ENCODE results near the gene OGDH.

GRCh38 chr7:44636926-44637325, 30.5 kb downstream of the OGDH start:
- TF ChIP-seq CTCF (conservative IDR thresholded peaks at IDR 0.05; ENCODE audit: low read depth in 2 of 2) (no peak), NANOG (IDR thresholded peaks at IDR 0.05; ENCODE audit: borderline replicate concordance) (no peak), EZH2 (IDR thresholded peaks at IDR 0.05; ENCODE audit: low read depth, unreplicated experiment) (no peak), POLR2AphosphoS5 (IDR thresholded peaks at IDR 0.05; ENCODE audit: low read depth) (no peak), REST (IDR thresholded peaks at IDR 0.05; ENCODE audit: unreplicated experiment) (no peak), EZH2phosphoT487 (IDR thresholded peaks at IDR 0.05; ENCODE audit: unreplicated experiment) (no peak), ETS1 (IDR thresholded peaks at IDR 0.05) (no peak), ZNF331 (CRISPR knock-in tag; IDR thresholded peaks at IDR 0.05; ENCODE audit: low read depth) (no peak), CREB1 (CRISPR knock-in tag; IDR thresholded peaks at IDR 0.05; ENCODE audit: low read depth) (no peak), JUNB (IDR thresholded peaks at IDR 0.05; ENCODE audit: unreplicated experiment) (no peak), ZNF114 (CRISPR knock-in tag; IDR thresholded peaks at IDR 0.05) (no peak)

All from GM23338 (cell line).